Measurements from ENCODE around the gene CDPF1.

The CDPF1 gene

DNA sequence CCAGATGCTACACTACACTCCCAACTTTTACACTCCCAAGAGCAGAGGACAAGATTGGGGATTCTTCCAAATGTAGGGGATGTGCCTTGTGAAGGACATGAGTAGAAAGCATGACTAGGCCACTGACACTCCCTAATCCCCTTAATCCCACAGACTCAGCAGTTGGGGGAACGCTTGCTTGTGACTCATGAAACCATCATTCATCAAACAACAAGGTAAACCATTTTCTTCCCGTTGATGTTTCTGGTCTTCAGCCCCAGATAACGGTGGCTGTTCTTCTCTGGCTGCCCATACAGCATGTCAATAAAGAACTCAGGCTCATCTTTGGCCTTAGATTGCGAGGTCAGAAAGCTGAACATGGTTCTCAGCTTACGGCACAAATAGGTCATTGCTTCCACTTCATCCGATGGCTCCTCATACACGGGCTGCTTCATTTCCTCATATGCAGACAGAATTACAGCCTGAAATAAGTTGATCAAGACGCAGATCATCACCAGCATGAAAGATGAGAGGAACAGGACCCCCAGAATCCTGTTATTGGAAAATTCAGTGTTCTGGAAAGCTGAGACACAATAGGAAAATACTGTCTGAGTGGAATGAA is 6.4 kb upstream of the CDPF1 start:
- no peak for DNase-seq

DNA sequence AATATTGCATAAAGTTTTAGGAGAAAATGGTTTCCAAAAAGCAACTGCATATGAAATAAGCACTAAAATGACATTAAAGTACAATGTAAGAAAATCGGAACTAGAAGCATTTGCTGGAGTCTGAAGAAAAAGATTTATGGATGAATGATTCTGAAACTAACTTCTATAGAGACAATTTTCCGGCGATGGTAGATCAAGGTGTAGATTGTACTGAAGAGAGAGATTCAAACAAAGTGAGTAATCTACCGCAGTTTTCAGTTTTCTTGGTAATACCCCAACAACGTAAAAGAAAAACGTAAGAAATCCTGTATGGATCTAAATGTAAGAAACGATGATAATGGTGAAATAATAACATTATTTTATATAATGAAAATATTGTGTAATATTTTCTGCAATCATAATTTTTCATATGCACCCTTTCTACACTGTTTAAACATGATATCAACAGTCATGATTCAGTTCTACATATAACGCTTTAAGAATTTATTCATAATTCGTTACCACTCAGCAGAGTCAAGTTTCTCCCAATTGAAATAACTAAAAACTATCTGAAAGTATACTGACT is 1.8 kb upstream of the CDPF1 start:
- no peak for DNase-seq

DNA sequence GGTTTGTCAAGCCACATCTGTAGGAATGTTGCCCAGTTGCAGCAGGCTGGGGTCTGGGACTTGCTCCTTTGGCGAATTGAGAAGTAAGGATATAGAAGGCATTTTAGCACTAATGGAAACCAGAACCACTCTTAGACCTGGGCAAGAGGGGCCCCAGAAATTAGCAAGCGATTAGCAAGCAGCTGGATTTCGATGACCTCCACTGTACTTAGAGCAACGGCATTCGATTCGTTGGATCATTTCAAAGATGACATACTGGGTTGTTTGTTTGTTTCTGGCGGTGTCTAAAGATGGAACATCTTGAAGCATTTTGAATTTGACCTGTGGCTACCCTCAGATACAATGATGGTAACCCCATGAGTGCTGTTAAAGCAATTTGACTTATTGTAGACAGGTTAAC is 1.2 kb upstream of the CDPF1 start:
- no peak for DNase-seq

DNA sequence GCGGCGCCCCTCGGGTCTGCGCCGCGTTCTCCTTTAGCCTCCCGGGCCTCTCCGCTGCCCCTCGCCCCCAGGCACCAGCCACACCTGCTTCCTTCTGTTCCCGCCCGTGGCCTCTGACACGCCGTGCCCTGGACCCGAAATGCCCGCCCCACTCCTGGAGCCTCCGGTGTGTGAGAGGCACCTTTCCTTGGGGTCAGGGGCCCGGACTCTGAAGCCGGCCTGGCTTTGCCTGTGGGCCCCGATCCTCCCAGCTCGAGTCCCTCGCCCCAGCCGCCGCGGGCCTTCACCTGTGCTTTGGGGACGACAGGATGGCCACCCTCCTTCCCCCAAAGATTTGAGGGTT is 661 bp upstream of the CDPF1 start:
- no peak for DNase-seq

DNA sequence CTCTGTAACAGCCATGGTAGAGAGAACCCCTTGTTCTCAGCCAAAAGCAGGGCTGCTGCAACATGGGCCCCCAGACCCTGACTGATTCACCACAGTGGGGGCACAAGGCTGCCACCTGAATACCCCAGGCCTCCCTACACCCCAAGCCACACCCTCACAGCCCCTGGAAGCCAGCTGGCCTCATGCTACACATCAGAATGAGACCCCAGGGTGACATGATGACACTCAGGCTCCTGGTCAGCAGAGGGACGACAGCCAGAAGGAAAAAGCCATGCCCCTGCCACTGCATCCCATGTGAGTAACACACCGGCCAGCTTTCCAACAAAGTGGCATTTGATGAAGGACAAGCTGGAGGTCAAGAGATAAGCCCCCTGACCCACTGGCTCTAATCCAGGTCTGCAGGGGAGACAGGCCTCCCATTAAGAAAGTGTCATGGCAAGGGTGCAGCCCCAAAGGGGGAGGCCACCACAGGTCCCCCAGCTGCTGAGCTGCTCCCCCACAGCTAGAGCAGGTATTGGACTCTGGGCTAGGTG is 2.6 kb downstream of the CDPF1 start:
- no peak for DNase-seq

DNA sequence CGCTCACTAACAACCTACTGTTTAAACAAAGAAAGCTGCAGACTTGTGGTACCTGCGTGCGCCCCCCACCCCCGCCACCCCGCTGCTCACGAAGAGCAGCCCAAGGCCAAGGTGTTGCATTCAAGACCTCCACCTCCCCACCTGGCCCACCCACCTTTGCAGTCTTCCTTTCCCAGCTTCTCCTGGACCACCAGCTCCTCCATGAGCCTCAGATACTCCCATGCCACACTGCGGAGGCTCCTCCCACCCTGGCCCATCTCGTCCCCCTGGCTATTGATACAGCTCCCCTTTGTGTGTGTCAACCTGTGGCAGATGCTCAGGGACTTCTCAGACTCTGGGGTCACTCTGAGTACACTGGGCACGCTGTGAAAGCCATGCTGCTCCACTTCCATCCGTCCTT is 3.9 kb downstream of the CDPF1 start:
- DNase-seq: no peak

DNA sequence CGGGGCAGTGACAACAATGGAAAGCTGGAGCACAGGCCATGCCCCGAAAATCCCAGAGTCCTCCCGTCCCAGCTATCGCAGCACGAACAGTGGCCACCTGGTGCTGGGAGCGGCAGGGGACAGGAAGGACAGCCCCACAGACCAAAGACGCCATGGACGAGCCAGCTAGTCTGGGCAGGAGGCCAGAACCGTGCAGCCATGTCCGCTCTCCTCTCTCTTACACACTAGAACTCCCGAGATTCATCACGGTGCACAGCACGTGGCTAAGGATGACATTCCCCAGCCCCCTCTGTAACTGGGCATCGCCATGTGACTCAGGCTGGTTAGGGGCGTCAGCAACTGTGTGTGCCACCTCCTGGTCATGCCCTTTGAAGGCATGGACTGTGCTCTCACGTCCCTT is 4.6 kb downstream of the CDPF1 start:
- no peak for DNase-seq

DNA sequence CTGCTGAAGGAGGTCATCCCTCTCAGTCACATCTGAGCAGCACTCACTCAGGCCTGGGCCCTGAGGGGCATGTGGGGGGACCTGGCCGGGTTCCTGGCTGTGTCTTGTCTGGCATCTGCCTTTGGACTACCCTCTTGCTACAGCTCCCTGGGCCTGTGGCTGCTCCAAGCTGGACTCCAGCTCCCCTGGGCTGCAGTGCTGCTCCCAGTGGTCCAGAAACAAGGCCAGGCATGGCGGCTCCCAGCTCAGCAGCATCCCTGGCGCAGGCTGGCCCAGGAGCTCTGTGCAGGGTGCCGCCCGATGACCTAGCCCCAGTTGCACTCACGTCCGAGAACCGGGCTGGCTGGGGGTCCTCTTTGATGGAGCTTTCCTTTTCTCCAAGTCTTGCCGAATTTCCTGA is 5.3 kb downstream of the CDPF1 start:
- DNase-seq: no peak

DNA sequence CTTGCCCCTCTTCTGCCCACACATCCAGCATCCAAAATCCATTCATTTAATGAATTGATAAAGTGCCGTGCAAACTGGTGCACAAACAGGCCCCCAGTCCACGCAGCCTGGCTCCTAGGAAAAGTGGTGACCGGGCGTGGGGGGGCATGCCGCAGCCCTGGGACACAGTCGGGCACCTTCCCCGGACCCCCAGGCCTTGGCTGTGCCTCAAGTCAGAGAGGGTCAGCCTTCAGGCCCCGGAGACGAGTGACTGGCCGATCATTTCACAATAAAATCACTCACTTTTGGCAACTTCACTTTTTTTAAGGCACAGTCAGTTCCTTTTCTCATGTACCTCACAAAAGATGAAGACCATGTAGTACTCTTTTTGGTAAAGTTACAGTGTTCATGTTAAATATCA is 8.0 kb downstream of the CDPF1 start:
- DNase-seq: no peak

DNA sequence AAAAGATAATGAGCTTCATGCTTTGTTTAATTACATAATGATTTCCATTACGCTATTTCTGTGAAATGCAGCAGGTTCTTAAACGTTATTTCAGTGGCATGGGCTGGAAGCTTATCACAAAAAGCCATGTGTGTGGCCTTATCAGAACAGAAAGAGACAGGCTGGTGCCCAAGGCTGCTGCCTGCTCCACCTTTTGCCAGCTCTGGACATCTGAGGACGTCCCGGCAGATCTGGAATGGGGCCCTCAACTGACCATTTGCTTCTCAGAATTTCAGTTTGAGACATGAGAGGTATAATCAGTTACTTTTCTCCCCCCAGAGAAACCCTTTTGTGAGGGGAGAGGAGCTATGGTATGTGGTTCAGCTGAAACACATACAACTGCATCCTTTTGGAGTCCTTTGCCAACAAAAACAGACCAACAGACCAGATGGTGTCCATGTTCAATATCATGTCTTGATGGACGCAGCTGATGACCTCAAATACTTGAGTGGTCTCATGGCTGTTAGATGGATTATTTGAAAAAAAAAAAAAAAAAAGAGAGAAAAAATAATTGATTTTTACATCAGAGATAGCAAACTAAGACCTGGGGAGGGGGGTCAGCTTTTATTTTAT is 8.6 kb downstream of the CDPF1 start:
- no peak for DNase-seq

DNA sequence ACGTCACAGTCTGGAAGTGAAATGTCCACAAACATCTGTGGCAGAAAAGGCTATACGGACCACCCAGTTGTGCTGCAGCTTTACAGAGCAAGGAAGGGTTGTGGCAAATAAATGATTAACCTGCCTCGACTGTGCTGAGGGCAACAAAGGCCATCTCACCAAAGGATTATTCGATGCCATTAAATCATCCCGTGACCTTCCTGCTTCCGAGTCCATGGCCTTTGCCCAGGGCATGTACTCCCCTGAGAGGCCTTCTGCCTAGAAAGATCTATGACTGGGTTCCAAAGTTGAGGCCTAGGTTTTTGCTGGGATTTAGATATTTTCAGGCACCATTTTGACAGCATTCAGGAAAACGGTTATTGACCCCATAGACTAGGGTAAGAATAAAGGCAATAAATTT is 9.2 kb downstream of the CDPF1 start:
- DNase-seq: no peak

DNA sequence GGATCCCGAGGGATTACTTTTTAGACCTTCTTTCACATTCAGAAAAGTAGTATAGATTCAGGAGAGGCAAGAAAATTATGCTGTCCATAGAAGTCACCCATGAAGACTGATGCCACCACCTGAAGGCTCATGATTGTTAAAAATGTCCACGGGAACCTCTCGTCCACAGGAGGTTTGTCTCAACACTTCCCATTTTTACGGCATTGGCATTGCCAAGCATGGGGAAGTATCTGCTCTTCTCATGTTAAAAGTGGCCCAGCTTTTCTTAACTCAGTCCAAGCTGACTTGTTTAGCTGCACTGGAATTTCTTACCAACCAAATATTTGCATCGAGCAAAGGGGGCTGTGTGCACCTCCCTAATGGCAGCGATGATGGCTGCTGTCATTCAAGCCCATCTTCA is 9.6 kb downstream of the CDPF1 start:
- DNase-seq: no peak

DNA sequence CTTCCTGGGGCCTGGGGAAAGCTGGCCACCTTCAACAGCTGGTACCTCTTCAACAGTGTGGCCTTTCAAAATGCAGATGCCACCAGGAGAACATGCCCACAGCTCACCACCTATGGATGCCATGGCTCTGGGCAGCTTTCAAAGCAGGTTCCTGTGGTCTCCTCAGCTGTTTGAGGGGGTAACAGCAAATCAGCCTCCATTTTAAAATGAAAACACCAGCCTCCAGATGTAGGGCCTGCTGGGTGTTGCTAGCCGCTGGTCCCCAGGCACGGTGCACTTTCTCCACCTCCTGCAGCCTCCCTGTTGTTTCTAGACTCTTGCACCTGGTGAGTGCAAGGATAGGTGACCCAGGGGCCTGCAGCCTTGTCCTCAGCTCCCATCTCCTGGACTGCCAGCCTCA is 10.0 kb downstream of the CDPF1 start:
- no peak for DNase-seq

DNA sequence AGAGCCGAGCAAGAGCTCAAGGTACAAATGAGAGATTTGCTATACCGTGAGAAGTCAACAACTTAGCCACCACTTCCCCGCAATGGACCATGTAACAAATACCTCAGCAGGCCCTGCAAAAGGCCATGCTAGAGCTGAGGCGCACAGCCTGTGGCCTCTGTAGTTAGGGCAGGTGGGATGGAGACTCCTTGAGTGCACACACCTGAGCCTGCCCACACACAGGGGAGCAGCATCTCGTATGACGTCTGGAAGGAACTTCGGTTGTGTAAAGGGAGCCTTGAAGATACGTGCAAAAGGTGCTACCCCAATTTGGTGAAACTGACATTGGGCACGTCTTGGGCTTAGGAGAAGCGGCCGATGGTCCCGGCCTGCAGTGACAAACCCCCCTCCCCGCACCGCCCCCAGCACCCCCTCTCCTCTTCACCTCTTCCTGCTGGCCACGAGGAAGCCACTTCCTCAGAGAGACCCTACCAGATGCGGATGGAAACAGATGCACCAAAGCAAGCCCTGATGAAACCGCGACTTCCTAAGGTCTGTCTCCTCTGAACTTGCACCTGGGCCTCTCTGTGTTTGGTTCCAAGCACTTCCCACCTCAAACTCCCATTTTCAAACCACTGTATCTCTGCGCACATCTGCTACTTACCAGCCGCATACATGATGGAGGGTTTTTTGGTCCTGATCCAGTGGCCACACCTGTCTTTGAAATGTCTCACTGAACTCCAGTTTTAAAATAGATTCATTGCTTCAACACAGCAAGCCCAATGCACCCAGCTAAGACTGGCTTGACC is 10.6 kb downstream of the CDPF1 start:
- no peak for DNase-seq

DNA sequence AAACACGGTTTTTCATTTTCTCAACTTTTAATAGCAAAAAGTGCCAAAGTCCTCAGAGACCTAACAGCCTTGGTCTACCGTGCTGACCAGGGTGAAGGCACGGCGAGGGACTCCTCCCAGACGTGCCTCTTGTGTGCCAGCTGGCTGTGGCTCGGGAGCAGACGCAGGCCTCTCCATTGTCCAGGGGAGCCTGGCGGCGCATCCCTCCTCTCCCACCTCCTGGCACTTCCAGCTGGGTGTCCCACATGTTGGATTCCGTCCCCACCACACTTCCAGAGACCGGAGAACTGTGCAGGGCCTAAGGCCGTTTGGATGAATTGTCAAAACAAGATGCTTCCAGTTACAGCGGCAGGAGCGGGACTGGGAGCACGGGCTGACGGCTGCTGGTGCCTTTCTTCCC is 11.6 kb downstream of the CDPF1 start:
- DNase-seq: no peak

DNA sequence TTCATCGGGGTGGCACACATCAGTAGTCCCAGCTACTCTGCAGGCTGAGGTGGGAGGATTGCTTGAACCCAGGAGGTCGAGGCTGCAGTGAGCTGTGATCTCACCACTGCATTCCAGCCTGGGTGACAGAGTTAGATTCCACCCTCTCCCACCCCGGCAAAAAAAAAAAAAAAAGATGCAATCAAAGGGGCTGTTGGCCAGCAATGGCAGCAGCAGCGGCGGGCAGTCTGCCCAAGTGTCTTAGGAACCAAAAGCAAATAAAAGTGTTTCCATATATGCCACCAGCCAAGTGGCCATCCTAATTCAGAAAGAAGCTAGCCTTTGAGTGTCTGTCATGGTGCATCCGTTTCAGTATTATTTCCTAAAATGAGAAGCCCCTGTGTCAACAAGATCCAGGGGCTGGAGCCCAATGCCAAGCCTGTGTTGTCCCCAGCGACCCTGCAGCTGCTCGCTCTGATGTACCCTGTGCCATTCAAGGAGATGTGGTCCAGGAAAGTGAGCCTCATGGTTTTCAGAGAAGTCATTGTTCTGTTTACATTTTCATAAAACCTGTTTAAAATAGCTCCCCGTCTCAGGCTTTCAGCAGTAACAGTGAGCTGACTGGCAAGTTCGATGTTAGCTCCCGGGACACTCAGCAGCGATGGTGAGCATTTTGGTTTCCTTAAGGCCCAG is 12.5 kb downstream of the CDPF1 start:
- DNase-seq: no peak

DNA sequence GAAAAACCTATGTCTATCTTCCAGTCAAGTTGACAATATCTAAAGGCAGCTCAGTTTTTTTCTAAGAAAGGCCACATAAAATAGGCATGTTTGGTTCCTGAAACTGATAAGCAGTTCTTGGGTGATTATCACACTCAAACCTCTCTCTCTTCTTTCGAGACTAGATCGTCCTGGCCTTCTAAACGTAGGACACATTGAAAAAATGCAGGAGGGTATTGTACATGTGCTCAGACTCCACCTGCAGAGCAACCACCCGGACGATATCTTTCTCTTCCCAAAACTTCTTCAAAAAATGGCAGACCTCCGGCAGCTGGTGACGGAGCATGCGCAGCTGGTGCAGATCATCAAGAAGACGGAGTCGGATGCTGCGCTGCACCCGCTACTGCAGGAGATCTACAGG is 15.1 kb downstream of the CDPF1 start:
- DNase-seq: no peak

DNA sequence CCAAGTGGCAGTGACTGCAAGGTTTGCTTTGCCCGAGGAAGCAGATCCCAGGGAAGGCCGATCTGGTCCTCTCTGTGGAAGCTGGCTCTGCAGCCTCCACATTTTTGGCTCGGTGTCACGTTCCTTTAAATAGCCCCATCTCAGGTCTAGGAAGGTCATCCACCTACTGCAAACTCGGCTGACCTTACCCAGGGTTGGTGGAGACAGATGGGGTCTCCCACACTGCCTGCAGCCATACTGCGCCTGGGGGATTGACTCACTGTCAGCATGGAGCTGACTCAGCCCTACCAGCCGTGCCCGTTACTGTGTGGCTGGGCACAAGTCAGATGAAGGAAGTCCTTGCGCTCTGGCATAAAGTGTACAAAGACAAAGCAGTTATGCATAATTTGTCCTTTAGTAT is 16.9 kb downstream of the CDPF1 start:
- DNase-seq: no peak

DNA sequence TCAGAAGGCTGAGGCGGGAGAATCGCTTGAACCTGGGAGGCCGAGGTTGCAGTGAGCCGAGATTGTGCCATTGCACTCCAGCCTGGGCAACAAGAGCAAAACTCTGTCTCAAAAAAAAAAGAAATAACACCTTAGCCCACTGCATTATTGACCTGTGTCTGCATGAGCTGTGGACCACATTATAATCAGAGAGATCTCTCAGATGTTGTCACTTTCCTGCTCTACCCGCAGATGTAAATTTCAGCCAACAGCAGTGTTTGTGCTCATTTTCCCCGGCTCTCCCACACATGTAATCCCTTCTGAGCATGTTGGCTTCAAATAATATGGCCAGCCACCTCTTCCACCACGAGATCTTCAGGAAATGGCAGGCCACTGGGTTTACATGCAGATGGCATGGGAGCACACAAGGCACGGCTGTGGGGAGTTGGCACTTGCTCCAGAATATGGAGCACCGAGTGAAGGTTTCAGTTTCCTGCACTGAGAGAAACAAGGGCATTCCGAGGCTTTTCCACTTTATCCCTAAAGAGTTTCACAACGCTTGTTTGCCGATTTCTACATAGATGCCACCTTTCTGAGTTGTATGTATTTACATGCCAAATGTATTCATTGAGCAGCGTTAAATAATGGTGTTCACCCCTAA is 19.7 kb downstream of the CDPF1 start:
- DNase-seq: no peak

DNA sequence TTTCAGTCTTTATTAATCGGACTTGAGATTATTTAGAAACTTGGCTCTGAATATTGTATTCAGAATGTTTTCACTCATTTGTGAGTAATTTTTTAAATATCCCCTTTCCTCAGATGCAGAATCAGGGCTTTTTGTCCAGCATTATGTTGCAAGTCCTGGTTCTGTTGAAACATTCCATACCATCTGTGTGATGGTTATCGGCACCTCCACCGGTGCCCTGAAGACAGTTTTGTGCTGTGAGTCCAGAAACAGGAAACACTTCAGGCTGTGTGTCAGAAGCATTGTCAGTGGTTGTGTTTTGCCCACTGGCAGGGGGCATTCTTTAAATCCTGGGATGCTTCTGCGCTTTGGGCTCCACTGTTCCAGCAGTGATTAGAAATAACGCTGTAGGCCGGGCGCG is 20.4 kb downstream of the CDPF1 start:
- DNase-seq: no peak

DNA sequence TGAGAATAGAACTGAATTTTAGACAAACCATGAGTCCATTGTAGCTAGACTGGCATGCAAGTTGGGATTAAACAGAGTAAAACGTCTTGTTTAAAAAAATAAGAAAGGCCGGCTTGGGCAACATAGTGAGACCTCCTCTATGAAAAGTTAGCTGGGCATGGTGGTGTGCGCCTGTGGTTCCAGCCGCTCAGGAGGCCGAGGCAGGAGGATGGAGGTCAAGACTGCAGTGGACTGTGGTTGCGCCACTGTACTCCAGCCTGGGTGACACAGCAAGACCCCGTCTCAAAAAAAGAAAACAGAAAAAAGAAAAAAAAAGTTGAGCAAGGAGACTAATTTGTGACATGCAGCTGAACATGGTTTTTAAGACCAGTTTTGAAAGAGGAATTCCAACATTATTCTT is 23.5 kb downstream of the CDPF1 start:
- DNase-seq: no peak

DNA sequence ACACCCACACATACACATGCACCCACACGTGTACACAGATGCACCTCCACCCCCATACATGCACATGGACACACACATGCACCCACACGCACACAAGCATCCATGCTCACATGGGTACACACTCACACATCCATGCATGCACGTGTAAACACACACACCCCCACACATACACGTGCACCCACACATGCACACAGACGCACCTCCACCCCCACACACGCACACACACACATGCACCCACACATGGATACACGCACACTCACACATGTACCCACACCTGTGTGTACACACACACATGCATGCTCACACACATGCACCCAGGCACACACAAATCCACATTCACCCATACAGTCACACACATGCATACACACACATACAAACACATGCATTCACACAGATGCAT is 24.5 kb downstream of the CDPF1 start:
- DNase-seq: no peak

DNA sequence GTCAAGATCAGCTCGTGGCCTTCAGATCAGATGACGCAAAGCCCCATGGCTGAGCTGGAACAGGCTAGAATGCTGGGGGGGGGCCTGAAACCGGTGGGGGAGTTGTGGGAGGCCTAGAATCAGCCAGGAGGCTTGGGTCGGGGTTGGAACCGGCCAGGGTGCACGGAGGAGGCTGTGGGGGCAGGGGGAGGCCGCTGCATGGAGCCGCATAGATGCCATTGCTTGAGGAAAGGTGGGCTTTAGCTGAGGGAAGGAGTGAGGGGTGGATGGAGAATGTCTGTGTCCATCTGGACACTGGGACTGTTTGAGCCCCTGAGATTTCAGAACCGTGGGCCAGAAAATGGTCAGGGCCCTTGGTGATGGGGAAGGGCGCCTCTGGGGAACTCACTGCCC is 25.2 kb downstream of the CDPF1 start:
- no peak for DNase-seq

Measured in NCI-H510A (cell line).